Lower lobe of right lung (tissue), 2 donors: Measurements from ENCODE around the gene TEX55. TPM values are rescaled to one million over a fixed set of nuclear protein-coding genes. Genes with fewer than 3 reads are reported as not detected.

Experiments used
- ATAC-seq, 2 donors: fragments of 200-7000 bp; cut with Tn5 transposase; one replicate each; pipeline ENCODE4 v1.9.1; 2020 to 2022; ENCODE audit warnings: mild to moderate bottlenecking in 2 of 2, moderate library complexity in 2 of 2
- DNase-seq: peaks from one replicate; pipeline ENCODE4 v3.0.0-alpha.2; 2020
- H3K27ac ChIP-seq: fragments of 200-600 bp; one replicate; pipeline ENCODE4 v1.8.0; 2022
- H3K27me3 ChIP-seq: fragments of 200-600 bp; one replicate; pipeline ENCODE4 v1.8.0; 2022; ENCODE audit warnings: low read depth
- H3K36me3 ChIP-seq: fragments of 200-600 bp; one replicate; pipeline ENCODE4 v1.8.0; 2022; ENCODE audit warnings: mild to moderate bottlenecking
- H3K4me1 ChIP-seq: fragments of 200-600 bp; one replicate; pipeline ENCODE4 v1.8.0; 2022
- H3K4me3 ChIP-seq: fragments of 200-600 bp; one replicate; pipeline ENCODE4 v1.8.0; 2022; ENCODE audit warnings: mild to moderate bottlenecking
- H3K9me3 ChIP-seq: fragments of 200-600 bp; one replicate; pipeline ENCODE4 v1.8.0; 2022
- intact Hi-C: fragments of 100-400 bp; cut with DNase I; formaldehyde crosslinking; loops from one replicate; pipeline ENCODE4 v1.11.0; 2022
- total RNA-seq: library from RNA; stranded (reverse); fragmentation: NEBNext Ultra II Directional; extraction: Animal tissue kit (Norgen Biotek cat#: 25700); gene quantifications from one replicate; pipeline ENCODE4 v1.2.1, GENCODE V29; 2021
- TF ChIP-seq, protein P1 (sequence below): fragments of 200-600 bp; IDR thresholded peaks from one replicate; pipeline ENCODE4 v1.8.0; 2022; ENCODE audit warnings: antibody characterized with exemption, mild to moderate bottlenecking
- donor health status: DM: no; HTN: yes; CAD: no; lungs with severe emphysema.

The TEX55 gene
- total RNA-seq, 1 donor from 2014 or later = not detected

DNA sequence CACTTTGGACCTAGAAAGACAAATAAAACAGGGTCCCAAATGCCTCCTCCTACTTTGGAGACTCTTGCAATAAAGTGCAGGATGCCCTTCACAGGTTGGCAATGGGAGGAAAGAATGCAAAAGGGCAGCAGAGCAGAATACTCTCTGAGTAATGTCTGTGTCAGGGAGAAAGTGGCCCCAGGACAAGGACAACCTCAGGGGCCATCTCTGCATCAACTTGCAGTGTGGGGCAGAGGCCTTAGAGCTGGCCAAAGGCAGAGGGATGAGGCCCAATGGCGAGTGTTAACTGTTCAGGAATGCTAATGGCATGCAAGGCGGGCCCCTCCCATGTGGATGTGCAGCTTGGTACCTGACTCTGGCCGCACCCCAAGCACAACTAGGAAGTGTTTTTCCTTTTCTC, 35.8 kb downstream of the TEX55 start:
- no peak for ATAC-seq

DNA sequence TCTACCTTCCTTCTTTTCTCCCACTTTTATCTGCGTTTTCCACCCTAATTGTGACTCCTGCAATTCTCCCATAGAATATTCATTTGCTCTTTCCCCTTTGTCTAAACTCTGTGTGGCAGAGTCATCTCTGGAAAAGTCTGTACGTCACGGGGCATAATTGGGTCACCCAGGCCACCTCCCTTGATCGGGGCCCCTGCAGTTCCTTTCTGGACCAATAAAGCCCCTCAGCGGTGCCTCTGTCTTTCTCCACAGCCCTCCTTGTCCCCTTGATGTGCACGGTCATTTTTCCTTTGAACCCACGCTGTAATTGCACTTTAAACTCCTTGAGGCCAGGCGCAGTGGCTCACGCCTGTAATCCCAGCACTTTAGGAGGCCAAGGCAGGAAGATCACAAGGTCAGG, 38.1 kb downstream of the TEX55 start:
- DNase-seq (no peak), ATAC-seq (no peak)
- TF ChIP-seq, protein P1, sequence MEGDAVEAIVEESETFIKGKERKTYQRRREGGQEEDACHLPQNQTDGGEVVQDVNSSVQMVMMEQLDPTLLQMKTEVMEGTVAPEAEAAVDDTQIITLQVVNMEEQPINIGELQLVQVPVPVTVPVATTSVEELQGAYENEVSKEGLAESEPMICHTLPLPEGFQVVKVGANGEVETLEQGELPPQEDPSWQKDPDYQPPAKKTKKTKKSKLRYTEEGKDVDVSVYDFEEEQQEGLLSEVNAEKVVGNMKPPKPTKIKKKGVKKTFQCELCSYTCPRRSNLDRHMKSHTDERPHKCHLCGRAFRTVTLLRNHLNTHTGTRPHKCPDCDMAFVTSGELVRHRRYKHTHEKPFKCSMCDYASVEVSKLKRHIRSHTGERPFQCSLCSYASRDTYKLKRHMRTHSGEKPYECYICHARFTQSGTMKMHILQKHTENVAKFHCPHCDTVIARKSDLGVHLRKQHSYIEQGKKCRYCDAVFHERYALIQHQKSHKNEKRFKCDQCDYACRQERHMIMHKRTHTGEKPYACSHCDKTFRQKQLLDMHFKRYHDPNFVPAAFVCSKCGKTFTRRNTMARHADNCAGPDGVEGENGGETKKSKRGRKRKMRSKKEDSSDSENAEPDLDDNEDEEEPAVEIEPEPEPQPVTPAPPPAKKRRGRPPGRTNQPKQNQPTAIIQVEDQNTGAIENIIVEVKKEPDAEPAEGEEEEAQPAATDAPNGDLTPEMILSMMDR = no peak
- intact Hi-C loops = no loop called here
- Histone ChIP-seq H3K27me3 (no peaks in the 10 kb centered on the region), H3K36me3 (no peaks in the 10 kb centered on the region), H3K27ac (no peak overlapping the region), H3K4me1 (no peaks in the 10 kb centered on the region), H3K4me3 (no peak overlapping the region), H3K9me3 (no peaks in the 10 kb centered on the region)

More for the DNA sequence above, 35.8 kb downstream of the TEX55 start:
- TF ChIP-seq, protein P1 = no peak
- no peaks in the 10 kb centered on the region for H3K9me3 ChIP-seq
- no peaks in the 10 kb centered on the region for H3K27me3 ChIP-seq
- H3K4me3 ChIP-seq = no peak overlapping the region
- H3K36me3 ChIP-seq = no peaks in the 10 kb centered on the region
- no peaks in the 10 kb centered on the region for H3K4me1 ChIP-seq
- no peak overlapping the region for H3K27ac ChIP-seq
- intact Hi-C loops = no loop called here
- DNase-seq = no peak

DNA sequence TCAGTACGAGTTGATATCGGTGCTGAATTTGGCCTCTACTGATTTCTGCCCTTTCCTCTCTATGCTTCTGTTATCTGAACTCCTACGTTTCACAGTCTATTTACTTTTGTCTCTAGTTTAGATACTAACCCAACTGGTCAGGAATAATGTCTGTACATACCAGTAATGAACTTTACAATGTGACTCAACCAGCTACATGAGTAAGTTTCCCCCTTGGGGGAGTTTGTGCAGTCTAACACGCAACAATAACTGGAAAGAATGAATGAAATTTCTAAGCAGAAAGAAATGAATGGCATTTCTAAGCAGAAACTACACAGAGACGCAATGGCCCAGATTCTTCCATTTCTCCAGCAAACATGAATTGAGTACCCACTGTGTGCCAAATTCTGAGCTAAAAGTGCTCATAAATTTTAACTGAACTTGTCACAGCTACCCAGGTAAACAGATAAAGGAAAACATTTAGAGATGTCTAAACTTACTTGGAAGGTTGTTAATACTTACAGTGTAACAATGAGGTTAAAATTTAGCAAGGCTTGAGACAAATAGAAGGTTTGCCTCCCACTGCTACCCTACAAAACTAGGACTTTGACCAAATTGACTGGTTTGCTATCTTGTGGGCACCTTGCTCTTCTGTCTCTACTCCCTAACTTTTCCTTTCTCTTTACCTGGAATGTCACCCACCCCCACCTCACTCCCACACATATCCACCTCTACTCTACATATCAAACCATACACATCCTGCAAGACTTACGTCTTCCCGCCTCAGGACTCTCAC, 39.0 kb downstream of the TEX55 start:
- H3K4me3 ChIP-seq = no peak overlapping the region
- TF ChIP-seq, protein P1 = no peak
- no peaks in the 10 kb centered on the region for H3K27me3 ChIP-seq
- no peak for ATAC-seq
- intact Hi-C loops = no loop called here
- DNase-seq = no peak
- H3K36me3 ChIP-seq = no peaks in the 10 kb centered on the region
- no peak overlapping the region for H3K27ac ChIP-seq
- no peaks in the 10 kb centered on the region for H3K9me3 ChIP-seq
- no peaks in the 10 kb centered on the region for H3K4me1 ChIP-seq

DNA sequence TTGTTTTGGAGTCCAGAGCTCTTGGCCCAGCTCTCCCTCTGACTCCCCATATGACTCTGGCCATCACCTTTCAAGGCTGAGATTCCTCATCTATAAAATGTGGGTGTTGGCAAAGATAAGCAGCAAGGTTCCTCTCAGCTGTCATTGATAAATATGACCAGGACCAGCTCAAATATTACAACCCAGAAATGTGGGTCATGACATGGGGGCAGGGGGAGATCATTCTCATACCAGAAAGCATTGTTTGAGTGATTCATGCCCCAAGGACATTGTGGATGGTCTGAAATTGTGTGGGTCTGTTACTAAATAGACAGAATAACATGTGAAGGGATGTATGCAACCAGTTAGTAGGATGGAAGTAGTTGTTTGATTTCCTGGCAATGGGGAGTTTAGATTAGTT, 41.3 kb downstream of the TEX55 start:
- Histone ChIP-seq H3K27ac (no peak overlapping the region), H3K27me3 (no peaks in the 10 kb centered on the region), H3K9me3 (no peaks in the 10 kb centered on the region), H3K4me1 (no peaks in the 10 kb centered on the region), H3K36me3 (no peaks in the 10 kb centered on the region), H3K4me3 (no peak overlapping the region)
- intact Hi-C loops = no loop called here
- TF ChIP-seq, protein P1 = no peak
- ATAC-seq = no peak
- DNase-seq = no peak

DNA sequence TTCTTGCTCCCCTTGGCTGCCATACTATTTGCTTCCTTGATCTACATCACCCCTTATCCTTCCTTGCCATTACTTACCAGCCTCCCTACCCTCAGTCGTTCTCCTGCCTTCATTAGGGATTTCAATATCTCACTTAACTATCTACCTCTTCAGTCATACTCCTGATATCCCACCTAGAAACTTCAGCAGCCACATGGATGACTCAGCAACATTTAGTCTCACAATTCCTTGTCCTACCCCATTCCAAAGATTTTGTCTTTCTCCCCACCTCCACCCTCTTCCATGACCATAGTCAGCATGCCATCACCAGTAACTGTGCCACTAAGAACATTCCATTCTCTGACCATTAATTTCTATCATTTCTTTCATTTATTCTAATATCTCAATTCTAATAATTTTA, 45.8 kb downstream of the TEX55 start:
- Histone ChIP-seq H3K9me3 (no peaks in the 10 kb centered on the region), H3K4me1 (no peaks in the 10 kb centered on the region), H3K36me3 (no peaks in the 10 kb centered on the region), H3K27ac (no peak overlapping the region), H3K27me3 (no peaks in the 10 kb centered on the region), H3K4me3 (no peak overlapping the region)
- TF ChIP-seq, protein P1 = no peak
- intact Hi-C loops = no loop called here
- no peak for ATAC-seq
- DNase-seq = no peak
